GM11168 (cell line): ENCODE measurements around the gene PNRC2.
"Not testable (repeated sequence)": the region's sequence is repeated elsewhere in the genome, so short reads cannot be mapped to it uniquely, and the experiment has no call there.

Experiments used
- in situ Hi-C: fragments of 300-500 bp; cut with MboI; formaldehyde crosslinking; loops from one replicate; pipeline ENCODE4 v1.12.0; 2022; ENCODE audit warnings: low sequenced_read_pairs; ENCODE audit not compliant: unreplicated experiment

PNRC2 gene

DNA sequence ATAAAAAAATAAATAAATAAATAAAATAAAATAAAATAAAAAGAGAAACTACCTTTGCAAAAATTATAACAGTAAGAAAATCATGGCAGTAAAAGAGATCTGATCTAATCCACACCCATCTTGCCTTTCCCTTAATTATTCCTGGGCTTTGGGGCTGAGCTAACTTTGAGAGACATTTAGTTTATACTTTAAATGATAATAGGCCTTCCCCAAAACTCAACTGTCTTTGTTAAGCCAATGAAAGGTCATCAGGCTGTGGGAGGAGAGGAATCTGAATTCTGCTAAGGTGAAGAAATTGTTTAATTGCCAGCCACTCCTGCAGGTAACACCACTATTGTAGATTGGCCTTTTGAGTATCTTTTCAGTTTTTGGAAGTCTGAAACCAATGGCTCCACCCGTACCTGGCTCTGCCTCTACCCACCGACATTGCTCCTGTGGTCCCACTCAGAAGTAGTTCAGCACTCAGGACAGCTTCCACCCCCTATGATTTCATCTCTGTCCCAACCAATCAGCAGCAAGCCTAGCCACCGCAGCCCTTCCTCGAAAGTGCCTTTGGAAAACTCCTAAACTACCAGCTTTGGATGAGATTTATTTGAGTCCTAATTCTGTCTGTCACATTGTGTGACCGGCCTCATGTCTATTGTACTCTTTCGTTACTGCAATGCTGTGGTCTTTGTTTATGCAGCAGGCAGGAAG is 23.0 kb upstream of the PNRC2 start:
- in situ Hi-C loops = no loop called here

DNA sequence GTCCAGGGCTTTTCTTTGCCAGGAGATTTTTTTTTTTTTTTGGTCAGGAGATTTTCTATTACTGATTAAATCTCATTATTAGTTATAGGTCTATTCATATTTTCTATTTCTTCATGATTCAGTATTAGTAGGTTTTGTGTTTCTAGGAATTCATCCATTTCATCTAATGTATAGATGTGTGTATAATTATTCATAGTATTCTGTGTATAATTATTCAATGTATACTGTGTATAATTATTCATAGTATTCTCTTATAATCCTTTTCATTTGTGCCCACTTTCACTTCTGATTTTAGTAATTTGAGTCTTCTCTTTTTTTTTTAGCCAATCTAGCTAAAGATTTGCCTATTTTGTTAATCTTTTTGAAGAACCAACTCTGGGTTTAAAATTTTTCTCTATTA is 12.3 kb upstream of the PNRC2 start:
- in situ Hi-C loops = no loop called here

DNA sequence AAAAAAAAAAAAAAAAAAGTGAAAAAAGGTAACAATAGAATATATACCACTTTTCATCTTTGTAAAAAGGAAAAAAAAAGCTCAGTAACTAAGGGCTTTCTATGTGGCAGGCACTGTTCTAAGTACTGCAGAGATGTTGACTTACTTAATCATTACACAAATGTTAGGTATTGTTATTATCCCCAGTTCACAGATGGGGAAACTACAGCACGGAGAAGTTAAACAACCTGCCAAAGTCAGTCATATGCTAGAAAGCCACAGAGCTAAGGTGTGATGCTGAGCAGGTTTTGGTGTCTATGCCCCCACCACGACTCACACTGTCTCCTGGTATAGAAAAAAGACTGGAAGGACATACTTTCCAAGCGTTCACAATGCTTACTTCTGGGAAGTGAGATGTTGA is 6.6 kb upstream of the PNRC2 start:
- in situ Hi-C loops = no loop called here

DNA sequence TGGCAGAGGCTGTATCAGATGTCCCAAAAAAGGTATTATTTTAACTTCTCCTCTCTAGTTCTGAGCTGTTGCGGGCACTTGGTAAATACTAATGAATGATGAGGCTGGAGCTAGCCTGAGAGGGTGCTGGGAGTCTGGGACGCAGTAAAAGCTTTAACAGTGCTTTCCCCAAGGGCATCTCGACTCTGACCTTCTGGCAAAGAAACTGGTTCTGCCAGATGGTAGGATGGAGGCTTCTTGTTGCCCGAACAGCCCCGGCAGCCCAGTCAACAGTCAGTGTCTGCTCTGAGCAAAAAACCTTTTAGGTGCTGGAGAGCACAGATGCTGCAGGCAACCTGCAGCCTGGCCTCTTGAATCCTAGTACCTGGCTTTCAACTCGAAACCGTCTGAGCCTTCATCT is 2.5 kb upstream of the PNRC2 start:
- in situ Hi-C loops = no loop called here

DNA sequence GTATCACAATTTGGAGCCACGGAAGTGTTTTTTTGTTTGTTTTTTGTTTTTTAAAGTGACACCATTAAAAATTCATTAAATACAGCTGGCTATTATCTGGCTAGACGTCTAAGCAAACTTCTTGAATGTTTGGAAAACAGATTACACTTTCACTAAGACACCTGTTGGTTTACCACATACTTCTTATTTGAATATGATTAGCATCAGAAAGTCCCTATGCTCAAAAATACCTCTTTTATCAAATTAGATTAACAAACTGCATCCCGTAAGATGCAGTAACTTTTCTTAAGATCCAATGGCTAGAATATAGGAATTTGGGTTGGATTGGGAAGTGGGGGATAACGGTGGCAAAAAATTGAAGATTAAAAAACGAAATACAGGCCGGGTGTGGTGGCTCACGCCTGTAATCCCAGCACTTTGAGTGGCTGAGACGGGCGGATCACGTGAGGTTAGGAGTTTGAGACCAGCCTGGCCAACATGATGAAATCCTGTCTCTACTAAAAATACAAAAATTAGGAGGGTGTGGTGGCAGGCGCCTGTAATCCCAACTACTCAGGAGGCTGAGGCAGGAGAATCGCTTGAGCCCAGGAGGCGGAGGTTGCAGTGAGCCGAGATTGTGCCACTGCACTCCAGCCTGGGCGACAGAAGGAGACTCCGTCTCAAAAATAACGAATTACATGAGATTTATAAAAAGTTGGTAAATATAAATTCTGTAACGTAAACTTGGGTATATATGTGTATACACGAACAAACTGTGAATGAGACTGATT is 1.4 kb upstream of the PNRC2 start:
- in situ Hi-C loops = not testable (repeated sequence)

DNA sequence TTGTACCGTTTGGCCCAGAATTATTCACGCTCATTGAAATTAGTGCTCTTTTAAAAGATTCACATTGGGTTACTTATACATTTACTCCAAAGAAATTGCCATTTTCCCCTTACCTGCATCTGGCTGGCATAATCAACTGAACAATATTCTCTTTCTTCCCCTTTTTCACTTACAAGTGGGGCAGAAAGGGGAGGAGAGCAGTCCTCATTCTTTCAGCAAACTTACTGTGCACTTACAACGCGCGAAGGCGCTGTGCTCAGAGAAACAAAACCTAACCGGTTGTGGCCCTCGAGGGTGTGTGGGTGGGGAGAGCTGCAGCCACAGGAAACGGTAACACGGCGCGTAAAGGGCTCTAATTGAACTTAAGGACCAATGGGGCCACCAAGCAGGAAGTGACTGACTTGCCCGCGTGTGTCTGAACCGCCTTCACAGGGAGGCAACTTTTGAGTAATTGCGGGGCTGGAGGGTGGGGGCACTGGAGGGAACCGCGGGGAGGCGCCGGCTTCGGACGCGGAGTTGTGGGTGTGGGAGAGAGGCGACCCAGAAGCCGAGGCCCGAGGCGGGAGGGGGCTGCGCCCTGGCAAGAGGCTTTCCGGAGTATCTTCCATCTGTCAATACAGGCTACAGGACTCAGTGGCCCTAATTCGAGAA is 693 bp upstream of the PNRC2 start:
- in situ Hi-C loops = no loop called here

DNA sequence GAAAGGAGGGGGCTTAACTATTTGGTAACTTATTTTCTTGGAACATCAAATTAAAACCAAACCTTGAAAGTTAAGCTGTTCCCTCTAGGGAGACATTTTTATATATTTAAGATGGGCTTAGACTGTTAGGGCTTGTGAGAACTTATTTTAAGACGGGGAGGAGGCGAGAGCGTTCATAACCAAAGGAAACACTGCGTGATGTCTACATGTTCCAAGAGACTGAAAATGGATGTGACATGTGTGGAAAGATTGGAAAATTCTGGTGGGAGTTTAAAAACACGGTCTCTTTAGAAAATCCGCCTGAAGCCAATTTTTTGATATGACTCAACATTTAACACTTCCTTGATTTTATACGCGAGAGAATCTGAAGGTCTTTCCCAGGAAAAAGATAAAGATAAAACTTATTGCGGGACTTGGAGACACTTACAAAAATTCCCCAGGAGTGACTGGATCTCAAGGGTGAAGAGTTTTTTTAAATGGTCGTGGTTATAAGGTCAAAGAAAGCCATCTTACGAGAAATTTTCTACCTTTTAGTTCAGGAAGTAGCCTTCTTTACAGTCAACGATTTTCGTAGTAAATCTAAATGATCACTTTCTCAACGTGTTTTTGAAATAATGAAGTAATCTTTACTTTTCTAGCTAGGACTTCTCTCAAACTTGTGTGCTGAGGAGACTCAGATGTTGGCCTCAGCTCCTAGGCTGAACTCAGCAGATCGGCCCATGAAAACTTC is 828 bp downstream of the PNRC2 start:
- in situ Hi-C loops = no loop called here

DNA sequence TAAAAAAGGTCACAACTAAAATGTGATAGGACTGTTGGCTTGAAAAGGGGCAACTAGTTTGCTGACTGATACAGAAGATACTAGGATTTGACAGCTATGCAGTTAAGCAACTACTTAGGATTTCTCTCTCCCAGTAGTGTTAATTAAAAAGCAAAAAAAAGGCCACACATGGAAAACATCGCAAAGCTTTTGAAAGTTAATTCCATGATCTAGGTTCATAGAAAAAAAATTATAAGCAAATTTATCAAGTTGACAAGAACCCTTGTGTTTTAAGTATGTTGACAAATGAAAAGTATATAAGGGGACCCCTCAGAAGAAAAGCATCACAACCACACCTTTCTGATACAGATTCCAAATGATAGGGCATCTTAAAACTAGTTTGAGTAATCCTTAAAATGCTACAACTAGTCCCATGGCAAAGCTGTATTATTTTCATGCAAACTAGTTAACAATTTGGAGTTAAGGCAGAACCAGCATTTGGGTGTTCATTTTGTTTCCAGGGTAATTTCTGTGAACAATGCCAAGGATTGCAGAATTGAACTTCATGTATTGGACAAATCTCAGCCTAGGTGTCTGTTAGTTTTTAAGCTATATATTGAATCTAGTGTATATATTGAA is 4.1 kb downstream of the PNRC2 start:
- in situ Hi-C loops = no loop called here

DNA sequence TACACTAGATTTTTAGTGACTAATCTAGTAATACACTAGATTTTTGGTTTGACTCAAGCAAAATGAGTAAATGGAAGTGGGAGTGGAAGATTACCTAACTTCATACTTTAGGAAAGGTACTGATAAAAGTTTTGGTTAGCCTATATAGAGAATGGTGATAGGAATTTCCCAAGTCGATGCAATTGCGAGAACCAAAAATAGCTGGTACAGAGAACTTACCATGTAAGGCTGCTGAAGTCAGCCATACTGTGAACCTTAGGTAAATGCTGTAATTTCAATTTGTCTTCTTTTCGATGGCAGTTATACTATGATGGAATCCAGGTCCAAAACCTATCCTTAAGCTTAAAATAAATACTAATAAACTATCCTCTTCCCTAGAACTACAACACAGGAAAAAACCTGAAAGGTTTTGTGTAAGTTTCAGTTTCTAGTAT is 4.6 kb downstream of the PNRC2 start:
- in situ Hi-C loops = no loop called here

DNA sequence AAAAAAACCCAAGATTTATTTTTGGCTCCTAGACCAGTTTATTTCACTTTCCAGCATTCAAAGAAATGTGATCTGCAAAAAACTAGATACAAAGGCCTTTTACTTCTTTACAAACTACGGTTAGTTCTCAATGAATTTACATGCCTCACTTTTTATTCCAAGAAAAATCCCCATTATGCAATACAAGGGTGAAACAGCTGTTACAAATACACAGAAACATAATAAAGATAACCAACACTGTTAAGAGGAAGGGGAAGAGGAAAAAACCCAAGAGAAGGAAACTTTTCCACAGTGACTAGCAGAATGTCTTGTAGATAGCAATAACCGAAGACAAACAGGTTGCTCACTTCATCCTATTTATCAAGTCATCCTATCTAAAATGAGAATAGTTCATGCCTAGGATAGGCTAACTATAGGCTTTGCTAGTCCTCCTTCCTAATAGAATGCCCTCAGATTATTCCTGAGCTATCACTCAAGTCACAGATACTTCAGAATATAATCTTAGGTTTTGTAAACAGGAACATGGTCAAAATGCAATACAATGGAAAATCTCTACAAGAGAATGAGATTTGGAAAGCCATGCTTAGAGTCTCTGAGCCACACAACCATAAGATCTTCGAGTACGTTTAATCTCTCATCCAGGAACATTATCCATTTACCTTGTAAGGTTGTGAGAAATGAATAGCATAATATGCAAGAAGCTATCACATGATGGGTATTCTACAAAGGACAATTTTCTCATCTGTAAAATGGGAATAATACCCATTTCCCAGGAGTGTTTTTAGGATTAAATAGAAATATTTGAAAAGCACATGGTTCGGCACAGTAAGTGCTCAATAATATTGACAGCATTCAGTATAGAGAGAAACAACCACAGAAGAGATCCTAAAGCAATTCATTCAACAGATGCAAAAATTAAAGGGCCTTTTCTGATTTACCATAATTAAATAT is 5.4 kb downstream of the PNRC2 start:
- in situ Hi-C loops = no loop called here

DNA sequence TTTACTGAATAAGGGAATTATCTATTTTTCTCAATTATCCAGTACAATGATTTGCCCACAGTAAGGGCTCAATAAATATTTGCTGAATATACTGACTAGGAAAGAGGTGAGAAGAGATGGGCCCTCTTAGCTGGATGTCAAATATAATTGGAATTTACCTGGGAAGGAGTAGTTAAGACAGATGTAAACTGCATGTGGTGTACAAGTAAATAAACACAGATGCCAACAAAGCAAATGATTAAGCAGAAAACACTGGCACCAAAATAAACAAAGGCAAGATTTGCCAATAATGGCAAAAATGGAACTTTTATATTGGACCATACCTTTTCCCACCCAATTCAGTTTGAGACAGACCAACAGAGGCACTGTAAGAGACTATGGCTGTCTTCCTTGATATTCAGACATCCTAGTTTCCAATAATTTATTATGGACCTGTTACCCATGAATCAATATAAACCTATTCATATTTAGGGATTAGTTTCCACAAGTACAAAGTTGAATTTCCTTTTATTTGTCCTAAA is 7.4 kb downstream of the PNRC2 start:
- in situ Hi-C loops = no loop called here

DNA sequence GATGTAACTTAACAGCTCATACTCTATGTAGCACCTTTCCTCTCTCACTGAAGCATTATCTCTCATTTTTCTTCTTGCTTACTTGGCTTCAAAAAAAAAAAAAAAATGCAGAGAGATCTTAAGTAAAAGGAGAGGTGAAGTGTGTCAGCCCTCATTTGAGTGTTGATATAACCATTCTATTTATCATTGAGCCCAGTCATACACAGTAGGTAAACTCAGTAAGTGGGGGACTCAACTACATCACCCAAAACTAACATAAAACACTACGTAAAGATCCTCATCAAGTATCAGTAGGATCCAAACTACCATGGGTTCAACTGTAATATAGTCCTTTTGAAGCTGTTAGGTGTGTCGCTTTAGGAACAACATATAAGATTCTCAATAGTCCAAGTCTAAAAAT is 8.2 kb downstream of the PNRC2 start:
- in situ Hi-C loops = no loop called here

DNA sequence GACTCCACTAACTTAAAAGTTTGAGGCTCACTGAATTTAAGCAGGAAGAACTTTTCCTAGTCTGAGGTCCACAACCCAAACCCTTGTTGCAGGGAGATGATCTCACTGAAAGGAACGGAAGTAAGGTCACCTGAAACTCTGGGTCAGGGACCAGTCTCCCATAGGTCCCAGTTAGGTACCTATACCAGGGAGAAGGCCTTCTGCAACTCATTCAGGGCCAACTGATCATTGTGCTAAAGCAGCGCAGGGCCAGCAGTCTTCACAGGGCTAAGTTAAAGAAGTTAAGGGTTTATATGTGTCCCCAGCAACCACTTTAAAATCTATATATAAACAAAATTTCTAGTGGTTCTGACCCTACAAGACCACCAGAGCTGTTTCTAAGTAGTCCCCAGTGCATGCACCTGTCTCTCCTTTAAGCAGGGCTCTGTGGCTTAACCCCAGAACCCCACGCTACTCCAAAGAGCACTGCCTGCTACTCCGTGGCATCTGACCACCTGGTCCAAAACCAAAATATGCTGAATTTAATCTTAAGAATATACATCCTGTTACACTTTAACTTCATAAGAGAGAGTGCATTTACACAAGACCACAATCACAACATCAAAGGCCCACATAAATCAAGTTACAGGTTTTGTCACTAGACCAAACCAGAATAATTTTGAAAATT is 17.7 kb downstream of the PNRC2 start:
- in situ Hi-C loops = no loop called here

DNA sequence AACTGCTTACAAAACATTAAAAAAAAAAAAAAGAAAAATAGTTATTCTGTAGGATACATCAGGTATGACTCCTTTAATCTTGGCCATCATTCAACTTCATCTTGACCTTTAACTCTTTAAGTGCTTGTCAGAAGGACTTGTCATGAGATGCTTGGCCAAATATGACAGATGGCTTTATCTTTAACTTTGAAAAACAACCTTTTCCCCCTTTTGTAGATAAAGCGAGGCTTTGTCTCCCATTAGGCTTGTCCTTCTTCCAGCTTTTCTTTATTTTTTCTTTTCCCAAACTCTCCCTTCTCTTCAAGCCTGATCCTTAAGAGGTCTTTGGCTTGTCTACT is 18.2 kb downstream of the PNRC2 start:
- in situ Hi-C loops = no loop called here

DNA sequence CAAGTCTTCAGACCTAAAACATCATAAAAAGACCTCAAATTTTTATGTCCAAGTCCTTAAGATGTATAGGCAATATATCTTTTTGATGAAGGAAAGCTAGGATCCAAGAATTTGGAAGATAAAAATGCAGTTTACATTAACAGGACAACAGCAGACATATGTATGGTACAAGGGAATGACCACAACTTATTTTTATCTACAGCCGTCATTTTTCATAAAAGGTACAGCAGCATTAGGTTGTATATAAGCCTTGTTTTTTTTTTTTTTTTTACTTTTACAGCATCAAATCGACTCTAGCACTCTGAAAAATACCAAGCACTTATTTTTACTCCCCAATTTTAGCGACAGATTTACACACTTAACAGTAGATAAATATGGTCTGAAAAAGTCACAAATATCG is 19.2 kb downstream of the PNRC2 start:
- in situ Hi-C loops = no loop called here

DNA sequence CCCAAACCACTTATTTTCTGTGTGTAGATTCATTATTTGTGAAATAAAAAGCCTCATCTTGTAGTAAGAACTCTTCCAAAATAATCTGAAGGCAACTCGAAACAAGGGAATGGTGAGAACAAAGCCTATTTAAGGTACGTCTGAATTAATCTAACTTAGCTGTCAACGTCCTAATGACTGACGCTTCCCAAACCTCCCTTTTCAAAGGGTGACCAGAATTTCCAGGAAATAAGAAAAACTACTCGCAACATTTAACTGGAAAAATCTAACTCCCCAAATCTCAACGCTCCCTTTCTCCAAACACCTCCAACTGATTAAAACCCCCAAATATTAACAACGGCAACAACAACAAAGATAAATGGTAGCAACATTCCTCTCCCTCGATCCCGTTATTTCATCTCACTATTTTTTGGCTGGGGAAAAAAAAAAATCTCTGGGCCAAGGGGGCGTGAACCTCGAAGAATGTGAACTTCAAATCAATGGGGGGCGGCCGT is 19.8 kb downstream of the PNRC2 start:
- in situ Hi-C loops = no loop called here

DNA sequence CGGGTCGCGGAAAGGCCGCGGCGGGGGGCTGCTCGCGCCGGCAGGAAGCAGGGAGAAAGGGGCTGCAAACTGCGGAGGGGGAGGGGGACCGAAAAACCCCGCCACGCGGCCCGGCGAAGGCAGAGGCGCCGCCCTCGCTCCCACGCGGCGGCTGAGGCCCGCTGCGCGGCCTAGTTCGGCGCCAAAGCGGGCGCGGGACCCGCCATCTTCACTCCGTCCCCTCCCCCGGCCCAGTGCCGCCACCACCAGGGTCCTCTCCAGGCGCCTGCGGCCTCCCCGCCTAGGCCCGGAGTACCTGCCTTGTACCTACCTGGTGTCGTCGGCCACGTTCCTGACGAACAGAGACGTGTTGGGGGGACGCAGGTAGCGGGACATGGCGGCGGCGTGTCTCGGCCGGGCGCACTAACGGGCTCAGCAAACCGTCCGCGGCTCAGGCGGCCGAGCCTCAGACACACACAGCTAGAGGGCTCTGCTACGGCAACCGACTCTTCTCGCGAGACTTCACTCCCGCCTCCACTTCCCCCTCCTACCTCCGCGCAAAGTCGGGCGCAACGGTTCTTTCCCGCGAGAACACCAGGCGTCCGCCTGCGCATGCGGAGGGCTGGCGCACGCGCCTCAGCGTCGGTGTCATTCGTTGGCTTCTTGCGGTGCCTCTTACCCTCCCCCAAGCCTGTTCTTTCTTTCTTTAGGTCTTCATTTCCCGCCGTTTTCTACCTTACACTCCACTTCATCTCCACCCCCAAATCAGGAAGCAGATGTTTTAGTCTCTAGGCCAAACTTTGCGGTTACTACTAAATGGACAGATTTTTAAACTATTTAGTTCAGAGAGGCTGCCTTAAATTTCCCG is 20.5 kb downstream of the PNRC2 start, which contains the start of gene SRSF10:
TSS of gene SRSF10 (minus strand) at position 447 of the 847 bp plus-strand sequence. CDS start at position 375, 72 bp downstream.
- in situ Hi-C loops = no loop called here

DNA sequence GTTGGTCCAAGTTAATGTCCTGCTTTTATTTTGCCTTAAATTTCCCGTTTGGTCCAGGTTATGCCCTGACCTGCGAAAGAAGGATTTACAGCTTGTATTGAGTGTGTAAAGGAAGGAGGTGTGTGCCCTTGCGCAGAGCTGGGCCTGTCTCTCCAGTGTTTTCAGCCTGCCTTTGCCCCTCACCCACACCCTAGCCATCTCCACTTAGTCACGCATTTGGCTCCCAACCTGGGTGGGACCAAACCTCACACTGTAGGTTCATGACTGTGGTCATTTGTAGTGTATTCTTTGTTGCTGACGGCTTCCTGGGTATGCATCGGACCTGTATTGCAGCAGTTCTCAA is 21.1 kb downstream of the PNRC2 start:
- in situ Hi-C loops = no loop called here
